Caco-2 (cell line): ENCODE results near the gene XKR7. TPM values are rescaled to one million over a fixed set of nuclear protein-coding genes. Genes with fewer than 3 reads are reported as not detected.
A peak's percentile ranks its signal among the peaks of the same experiment; 100 is the strongest.
"Not testable (repeated sequence)": the region's sequence is repeated elsewhere in the genome, so short reads cannot be mapped to it uniquely, and the experiment has no call there.

Experiments used
- BruUV-seq: library from RNA; stranded (reverse); fragments of 400-500 nt; replicated peaks from 2 replicates; lab custom pipeline; 2021; lab: Mats Ljungman, UMichigan
- CTCF ChIA-PET: fragments of 300-600 bp; sonication (Branson Sonifier 250); formaldehyde crosslinking; loops from one replicate; lab custom pipeline; 2022; ENCODE audit warnings: antibody characterized with exemption; lab: Charles Lee
- POLR2A ChIA-PET: fragments of 300-600 bp; sonication (Branson Sonifier 250); formaldehyde crosslinking; loops from one replicate; lab custom pipeline; 2022; ENCODE audit warnings: antibody characterized with exemption; lab: Charles Lee
- DNase-seq, 2 experiments: peaks; one replicate each; pipeline versions ENCODE4 v3.0.0 to v3.0.0-alpha.2; 2020 to 2022
- H3K27me3 ChIP-seq: replicated peaks from 2 replicates; pipeline ENCODE4 v1.6.0; 2011; ENCODE audit warnings: low read length; ENCODE audit not compliant: control insufficient read depth, insufficient read depth
- H3K36me3 ChIP-seq: 2 replicates; pipeline ENCODE4 v1.5.1; 2011; ENCODE audit warnings: low read length; ENCODE audit not compliant: control insufficient read depth, insufficient read depth
- H3K4me1 ChIP-seq: fragments of 250-450 bp; sonication (Bioruptor Pico); 2 replicates; pipeline ENCODE4 v1.5.1; 2020; ENCODE audit warnings: mild to moderate bottlenecking
- H3K4me3 ChIP-seq: 2 replicates; pipeline ENCODE4 v1.5.1; 2011; ENCODE audit warnings: low read depth, mild to moderate bottlenecking, control low read depth, low read length
- H3K9me3 ChIP-seq: fragments of 250-450 bp; sonication (Bioruptor Pico); 2 replicates; pipeline ENCODE4 v1.5.1; 2020; ENCODE audit warnings: mild to moderate bottlenecking, moderate library complexity
- H3K27ac Mint-ChIP-seq: one replicate; pipeline ENCODE4 v1.8.0; 2022; ENCODE audit warnings: mixed read lengths; ENCODE audit not compliant: unreplicated experiment
- H3K27me3 Mint-ChIP-seq: one replicate; pipeline ENCODE4 v1.8.0; 2022; ENCODE audit warnings: mixed read lengths; ENCODE audit not compliant: insufficient read depth, unreplicated experiment
- H3K36me3 Mint-ChIP-seq: one replicate; pipeline ENCODE4 v1.8.0; 2022; ENCODE audit warnings: mild to moderate bottlenecking, mixed read lengths; ENCODE audit not compliant: insufficient read depth, unreplicated experiment
- H3K4me1 Mint-ChIP-seq: one replicate; pipeline ENCODE4 v1.8.0; 2022; ENCODE audit warnings: low read depth, mixed read lengths; ENCODE audit not compliant: unreplicated experiment
- H3K4me3 Mint-ChIP-seq: one replicate; pipeline ENCODE4 v1.8.0; 2022; ENCODE audit warnings: mild to moderate bottlenecking, moderate library complexity, mixed read lengths; ENCODE audit not compliant: unreplicated experiment
- H3K9me3 Mint-ChIP-seq: one replicate; pipeline ENCODE4 v1.8.0; 2022; ENCODE audit warnings: mixed read lengths; ENCODE audit not compliant: unreplicated experiment
- CTCF ChIP-seq, 2 experiments: fragments of 200-600 bp in 1 of 2; IDR thresholded peaks; 1 replicate in 1 of 2; 2 replicates in 1 of 2; pipeline versions ENCODE4 v1.5.1 to v1.8.0; 2011 to 2022; ENCODE audit warnings: antibody characterized with exemption in 1 of 2, control low read depth in 1 of 2, inconsistent platforms in 1 of 2, low read depth in 1 of 2, low read length in 1 of 2, mild to moderate bottlenecking in 1 of 2, moderate library complexity in 1 of 2; ENCODE audit not compliant: insufficient read depth in 1 of 2, severe bottlenecking in 1 of 2, unreplicated experiment in 1 of 2
- intact Hi-C: fragments of 100-400 bp; cut with micrococcal nuclease; formaldehyde crosslinking; loops from one replicate; pipeline ENCODE4 v1.10.0; 2022; ENCODE audit not compliant: unreplicated experiment
- total RNA-seq: library from RNA; stranded (reverse); gene quantifications from 2 replicates; pipeline ENCODE4 v1.2.3, GENCODE V29; 2022

XKR7 gene
- total RNA-seq, 1 experiment from 2014 or later: not detected

GRCh38 chr20:32029561-32029960 lies 61.6 kb downstream of the XKR7 start:
- H3K4me3 ChIP-seq: no peak overlapping the region
- DNase-seq: no peak
- no peaks in the 10 kb centered on the region for H3K9me3 ChIP-seq
- no peak for TF ChIP-seq CTCF (IDR thresholded peaks at IDR 0.05; ENCODE audit: insufficient read depth in 1 of 2, low read depth in 1 of 2, low read length in 1 of 2, severe bottlenecking in 1 of 2, unreplicated experiment in 1 of 2)
- Mint-ChIP-seq H3K4me3 (peak overlapping the region; percentile 54), H3K36me3 (no peaks in the 10 kb centered on the region), H3K27ac (no peak overlapping the region), H3K27me3 (peaks cover 21% of the 10 kb centered on the region), H3K9me3 (no peaks in the 10 kb centered on the region), H3K4me1 (no peaks in the 10 kb centered on the region)
- ChIA-PET POLR2A (interaction anchor here (0.5 to 0.7 kb wide), 2 partner anchors 12 to 356 kb away, joined by 3 to 4 read pairs; no protein-coding TSS in a partner anchor), CTCF (interaction anchor here (0.6 to 7.5 kb wide), 12 partner anchors 11 to 206 kb away, joined by 3 to 92 read pairs (median 4); partner anchors contain the start of gene PDRG1)
- intact Hi-C loops: no loop called here
- peaks cover 6% of the 10 kb centered on the region for H3K4me1 ChIP-seq
- H3K27me3 ChIP-seq: peaks cover 6% of the 10 kb centered on the region
- no peaks in the 10 kb centered on the region for H3K36me3 ChIP-seq
- BruUV-seq: no TSS peak

- DNase-seq: peak; percentile 97 to 98
- Histone ChIP-seq H3K4me1 (peaks cover 6% of the 10 kb centered on the region), H3K4me3 (peak overlapping the region; percentile 31), H3K36me3 (no peaks in the 10 kb centered on the region), H3K27me3 (peaks cover 7% of the 10 kb centered on the region), H3K9me3 (no peaks in the 10 kb centered on the region)
- peak; percentile 24 to 100 for TF ChIP-seq CTCF (IDR thresholded peaks at IDR 0.05; ENCODE audit: insufficient read depth in 1 of 2, low read depth in 1 of 2, low read length in 1 of 2, severe bottlenecking in 1 of 2, unreplicated experiment in 1 of 2)
- no peak overlapping the region for H3K27ac Mint-ChIP-seq
- H3K36me3 Mint-ChIP-seq: no peaks in the 10 kb centered on the region
- no peaks in the 10 kb centered on the region for H3K9me3 Mint-ChIP-seq
- H3K4me1 Mint-ChIP-seq: no peaks in the 10 kb centered on the region
- BruUV-seq: no TSS peak
- POLR2A ChIA-PET: interaction anchor here (0.6 to 1.0 kb wide), 3 partner anchors 11 to 231 kb away, joined by 3 to 16 read pairs (median 4); no protein-coding TSS in a partner anchor
- intact Hi-C loops: loop anchor here (1.0 to 5.0 kb wide), 5 partner anchors 61 to 209 kb away; partner anchors contain the start of genes PDRG1 and XKR7
- peak overlapping the region; percentile 54 for H3K4me3 Mint-ChIP-seq
- H3K27me3 Mint-ChIP-seq: peaks cover 27% of the 10 kb centered on the region
- CTCF ChIA-PET: interaction anchor here (0.6 to 7.5 kb wide), 22 partner anchors 9 to 458 kb away, joined by 3 to 92 read pairs (median 5); partner anchors contain the start of genes PDRG1 and TM9SF4
These were observed 63.3 kb downstream of the XKR7 start for GRCh38 chr20:32031007-32031958.

- H3K4me3 Mint-ChIP-seq: no peak overlapping the region
- Histone ChIP-seq H3K27me3 (peaks cover 7% of the 10 kb centered on the region), H3K9me3 (no peaks in the 10 kb centered on the region), H3K36me3 (no peaks in the 10 kb centered on the region), H3K4me1 (peaks cover 6% of the 10 kb centered on the region), H3K4me3 (no peak overlapping the region)
- H3K4me1 Mint-ChIP-seq: no peaks in the 10 kb centered on the region
- H3K36me3 Mint-ChIP-seq: no peaks in the 10 kb centered on the region
- DNase-seq: no peak
- BruUV-seq: no TSS peak
- H3K27ac Mint-ChIP-seq: no peak overlapping the region
- ChIA-PET POLR2A (no interaction called here), CTCF (interaction anchor here (0.5 to 3.8 kb wide), 3 partner anchors 16 to 386 kb away, joined by 3 to 12 read pairs (median 7); no protein-coding TSS in a partner anchor)
- no peaks in the 10 kb centered on the region for H3K9me3 Mint-ChIP-seq
- intact Hi-C loops: loop anchor here (5.0 kb wide), 1 partner anchor 66 kb away; the partner anchor contains the start of gene XKR7
- TF ChIP-seq CTCF (IDR thresholded peaks at IDR 0.05; ENCODE audit: insufficient read depth in 1 of 2, low read depth in 1 of 2, low read length in 1 of 2, severe bottlenecking in 1 of 2, unreplicated experiment in 1 of 2): no peak
- H3K27me3 Mint-ChIP-seq: peaks cover 24% of the 10 kb centered on the region
These were observed 65.4 kb downstream of the XKR7 start for GRCh38 chr20:32033316-32033715.

- H3K27me3 Mint-ChIP-seq: peaks cover 24% of the 10 kb centered on the region
These were observed 65.8 kb downstream of the XKR7 start for GRCh38 chr20:32033721-32034120.

More at GRCh38 chr20:32033721-32034120, 65.8 kb downstream of the XKR7 start:
- H3K4me1 Mint-ChIP-seq, POLR2A ChIA-PET, H3K9me3 ChIP-seq, H3K36me3 Mint-ChIP-seq, H3K4me3 Mint-ChIP-seq, H3K27me3 ChIP-seq, H3K4me3 ChIP-seq, BruUV-seq, H3K4me1 ChIP-seq, H3K9me3 Mint-ChIP-seq, H3K27ac Mint-ChIP-seq, H3K36me3 ChIP-seq: not testable (repeated sequence)
- CTCF ChIA-PET: interaction anchor here (1.0 to 3.8 kb wide), 4 partner anchors 16 to 210 kb away, joined by 3 to 12 read pairs (median 6); no protein-coding TSS in a partner anchor
- intact Hi-C loops: loop anchor here (5.0 kb wide), 1 partner anchor 66 kb away; the partner anchor contains the start of gene XKR7
- peak in 1 of 2 experiments; percentile 24 for DNase-seq
